HG03280 (cell line): ENCODE results near the gene SLC10A1.

Experiments
- ATAC-seq: cut with Tn5 transposase; IDR thresholded peaks from one replicate; pipeline ENCODE4 v1.9.1; 2021; ENCODE audit warnings: mild to moderate bottlenecking, moderate library complexity; ENCODE audit not compliant: unreplicated experiment

The SLC10A1 gene

GRCh38 chr14:69726761-69727511 lies 70.1 kb downstream of the SLC10A1 start:
- ATAC-seq: peak; percentile 84
